Stimulated activated CD4-positive, alpha-beta T cell treated with anti-CD3 and anti-CD28 coated beads, Interleukin-12 subunit alpha, Interleukin-12 subunit beta, amount 100 ng/mL, for 24 hours (primary cell): ENCODE results near the gene COPB1.
"Not testable (repeated sequence)": the region's sequence is repeated elsewhere in the genome, so short reads cannot be mapped to it uniquely, and the experiment has no call there.

Experiments
- DNase-seq, 2 experiments: peaks; one replicate each; pipeline ENCODE4 v3.0.0-alpha.2; 2020; ENCODE audit warnings: low read depth in 2 of 2

The COPB1 gene

GRCh38 chr11:14499560-14500180, at the start of gene COPB1:
TSS of gene COPB1 (minus strand) at chr11:14499811. CDS start at chr11:14498928, 883 bp downstream.
- peak; percentile 82 to 90 for DNase-seq

- no peak for DNase-seq
These were observed 47.8 kb upstream of the COPB1 start for GRCh38 chr11:14547440-14547839.

- DNase-seq, result no peak
These were observed 47.1 kb upstream of the COPB1 start for GRCh38 chr11:14546672-14547071.

- no peak for DNase-seq
These were observed 45.0 kb upstream of the COPB1 start for GRCh38 chr11:14544611-14545010.

- DNase-seq, result no peak
These were observed 43.6 kb upstream of the COPB1 start for GRCh38 chr11:14543260-14543659.

- DNase-seq, result no peak
These were observed 42.7 kb upstream of the COPB1 start for GRCh38 chr11:14542324-14542723.

- no peak for DNase-seq
These were observed 41.8 kb upstream of the COPB1 start for GRCh38 chr11:14541192-14541947.

GRCh38 chr11:14539982-14540421, 40.4 kb upstream of the COPB1 start:
- no peak for DNase-seq

GRCh38 chr11:14538926-14539554, 39.4 kb upstream of the COPB1 start:
- DNase-seq, result no peak

GRCh38 chr11:14538271-14538925, 38.8 kb upstream of the COPB1 start:
- no peak for DNase-seq

GRCh38 chr11:14537134-14537599, 37.6 kb upstream of the COPB1 start:
- peak in 1 of 2 experiments; percentile 16 for DNase-seq

- not testable (repeated sequence) for DNase-seq
These were observed 35.6 kb upstream of the COPB1 start for GRCh38 chr11:14535166-14535565.

GRCh38 chr11:14529951-14530350, 30.3 kb upstream of the COPB1 start:
- DNase-seq, result no peak

GRCh38 chr11:14529321-14529720, 29.7 kb upstream of the COPB1 start:
- DNase-seq, result no peak

- DNase-seq, result no peak
These were observed 23.2 kb upstream of the COPB1 start for GRCh38 chr11:14522801-14523200.

GRCh38 chr11:14522245-14522644, 22.6 kb upstream of the COPB1 start:
- DNase-seq, result no peak

GRCh38 chr11:14520747-14521151, 21.1 kb upstream of the COPB1 start:
- DNase-seq, result no peak

GRCh38 chr11:14519917-14520746, 20.5 kb upstream of the COPB1 start, which contains the start of gene PSMA1:
TSS of gene PSMA1 (minus strand) at chr11:14520386. CDS start at chr11:14520299, 87 bp downstream.
- DNase-seq, result peak; percentile 87 to 91

GRCh38 chr11:14519597-14519916, 19.9 kb upstream of the COPB1 start:
- peak in 1 of 2 experiments; percentile 8 for DNase-seq

- DNase-seq, result no peak
These were observed 19.2 kb upstream of the COPB1 start for GRCh38 chr11:14518820-14519219.

- DNase-seq, result no peak
These were observed 14.2 kb upstream of the COPB1 start for GRCh38 chr11:14513800-14514199.
